ENCODE measurements around the gene EMC9.

EMC9 gene

GRCh38 chr14:24147761-24148428 is 6.5 kb upstream of the EMC9 start:
- no peak for DNase-seq

GRCh38 chr14:24146978-24147760 is 5.8 kb upstream of the EMC9 start, which contains the start of gene RNF31:
Gene RNF31 (plus strand): TSS chr14:24147498. CDS start chr14:24147699, 201 bp downstream.
- peak; percentile 97 for DNase-seq

GRCh38 chr14:24146453-24146977 is 5.1 kb upstream of the EMC9 start, which contains the start of gene PSME2:
Gene PSME2 (minus strand): TSS chr14:24146610. CDS start chr14:24146581, 29 bp downstream.
- peak; percentile 89 for DNase-seq

GRCh38 chr14:24145690-24146452 is 4.5 kb upstream of the EMC9 start:
- DNase-seq: no peak

GRCh38 chr14:24145219-24145618 is 3.8 kb upstream of the EMC9 start:
- DNase-seq: no peak

- DNase-seq: no peak
Measured at GRCh38 chr14:24144451-24144850, 3.1 kb upstream of the EMC9 start.

GRCh38 chr14:24143511-24143910 is 2.1 kb upstream of the EMC9 start:
- DNase-seq: no peak

GRCh38 chr14:24139272-24139934 is 2.0 kb downstream of the EMC9 start:
- peak; percentile 31 for DNase-seq

GRCh38 chr14:24138396-24139271 is 2.8 kb downstream of the EMC9 start:
- no peak for DNase-seq

GRCh38 chr14:24137529-24138395 is 3.6 kb downstream of the EMC9 start:
- no peak for DNase-seq

- no peak for DNase-seq
Measured at GRCh38 chr14:24136684-24137528, 4.5 kb downstream of the EMC9 start.

- DNase-seq: peak; percentile 95
Measured at GRCh38 chr14:24135834-24136683, 5.3 kb downstream of the EMC9 start, which contains the start of gene PSME1. Gene PSME1 (plus strand): TSS chr14:24136194. CDS start chr14:24136263, 69 bp downstream.

GRCh38 chr14:24135584-24135833 is 5.9 kb downstream of the EMC9 start:
- DNase-seq: no peak

GRCh38 chr14:24133735-24134134 is 7.7 kb downstream of the EMC9 start:
- DNase-seq: no peak

- no peak for DNase-seq
Measured at GRCh38 chr14:24132976-24133375, 8.4 kb downstream of the EMC9 start.

- DNase-seq: peak; percentile 26
Measured at GRCh38 chr14:24132061-24132685, 9.2 kb downstream of the EMC9 start.

- no peak for DNase-seq
Measured at GRCh38 chr14:24131549-24131966, 9.8 kb downstream of the EMC9 start.

Data from CD4-positive, alpha-beta T cell treated with Interleukin-12 subunit alpha and Interleukin-12 subunit beta, for 1 hour (primary cell).